Retinal pigment epithelial cell (primary cell): ENCODE measurements around the gene EXPH5.

ENCODE experiments used
- DNase-seq: peaks from one replicate; pipeline ENCODE4 v3.0.0-alpha.2; 2010; ENCODE audit warnings: low read depth
- H3K4me3 ChIP-seq: 2 replicates; pipeline ENCODE4 v1.5.1; 2011; ENCODE audit warnings: mild to moderate bottlenecking, low read length, control low read depth, moderate library complexity
- TF ChIP-seq, protein P1 (sequence below): conservative IDR thresholded peaks from 2 replicates; pipeline ENCODE4 v1.5.1; 2011; ENCODE audit warnings: low read depth, low read length, control low read depth, inconsistent platforms

The EXPH5 gene

DNA sequence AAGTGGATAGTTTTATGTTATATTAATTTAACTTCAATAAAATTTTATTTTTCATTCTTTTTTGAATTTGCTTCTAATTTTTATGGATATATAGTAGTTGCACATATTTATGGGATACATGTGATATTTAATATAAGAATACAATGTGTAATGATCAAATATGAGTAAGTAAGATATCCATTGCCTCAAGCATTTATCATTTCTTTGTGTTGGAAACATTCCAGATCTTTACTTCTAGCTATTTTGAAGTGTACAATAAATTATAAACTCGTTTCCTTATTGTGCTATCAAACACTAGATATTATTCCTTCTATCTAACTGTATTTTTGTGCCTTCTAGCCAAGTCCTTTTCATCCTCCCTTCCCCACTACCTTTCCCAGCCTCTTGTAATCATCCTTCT lies 17.0 kb downstream of the EXPH5 start:
- no peak overlapping the region for H3K4me3 ChIP-seq
- TF ChIP-seq, protein P1, sequence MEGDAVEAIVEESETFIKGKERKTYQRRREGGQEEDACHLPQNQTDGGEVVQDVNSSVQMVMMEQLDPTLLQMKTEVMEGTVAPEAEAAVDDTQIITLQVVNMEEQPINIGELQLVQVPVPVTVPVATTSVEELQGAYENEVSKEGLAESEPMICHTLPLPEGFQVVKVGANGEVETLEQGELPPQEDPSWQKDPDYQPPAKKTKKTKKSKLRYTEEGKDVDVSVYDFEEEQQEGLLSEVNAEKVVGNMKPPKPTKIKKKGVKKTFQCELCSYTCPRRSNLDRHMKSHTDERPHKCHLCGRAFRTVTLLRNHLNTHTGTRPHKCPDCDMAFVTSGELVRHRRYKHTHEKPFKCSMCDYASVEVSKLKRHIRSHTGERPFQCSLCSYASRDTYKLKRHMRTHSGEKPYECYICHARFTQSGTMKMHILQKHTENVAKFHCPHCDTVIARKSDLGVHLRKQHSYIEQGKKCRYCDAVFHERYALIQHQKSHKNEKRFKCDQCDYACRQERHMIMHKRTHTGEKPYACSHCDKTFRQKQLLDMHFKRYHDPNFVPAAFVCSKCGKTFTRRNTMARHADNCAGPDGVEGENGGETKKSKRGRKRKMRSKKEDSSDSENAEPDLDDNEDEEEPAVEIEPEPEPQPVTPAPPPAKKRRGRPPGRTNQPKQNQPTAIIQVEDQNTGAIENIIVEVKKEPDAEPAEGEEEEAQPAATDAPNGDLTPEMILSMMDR, result no peak
- DNase-seq, result no peak

DNA sequence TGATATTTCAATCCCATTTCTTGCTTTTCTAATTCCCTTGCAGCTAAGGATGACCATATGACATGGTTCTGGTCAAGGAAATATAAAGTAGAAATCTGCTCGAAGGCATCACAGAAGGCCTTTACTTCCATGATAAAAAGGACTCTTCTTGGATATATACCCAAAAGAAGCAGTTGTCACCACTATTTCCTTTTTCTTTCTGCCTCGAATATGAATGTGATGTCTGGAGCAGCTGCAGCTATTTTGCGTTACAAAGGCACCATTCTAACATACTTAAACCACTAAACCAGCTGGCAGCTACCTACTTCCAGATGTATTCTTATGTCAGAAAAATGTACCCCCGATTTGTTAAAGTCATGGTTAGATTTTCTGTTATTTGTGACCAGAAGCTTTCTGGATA lies 18.9 kb downstream of the EXPH5 start:
- DNase-seq, result no peak
- no peak overlapping the region for H3K4me3 ChIP-seq
- TF ChIP-seq, protein P1, result no peak

DNA sequence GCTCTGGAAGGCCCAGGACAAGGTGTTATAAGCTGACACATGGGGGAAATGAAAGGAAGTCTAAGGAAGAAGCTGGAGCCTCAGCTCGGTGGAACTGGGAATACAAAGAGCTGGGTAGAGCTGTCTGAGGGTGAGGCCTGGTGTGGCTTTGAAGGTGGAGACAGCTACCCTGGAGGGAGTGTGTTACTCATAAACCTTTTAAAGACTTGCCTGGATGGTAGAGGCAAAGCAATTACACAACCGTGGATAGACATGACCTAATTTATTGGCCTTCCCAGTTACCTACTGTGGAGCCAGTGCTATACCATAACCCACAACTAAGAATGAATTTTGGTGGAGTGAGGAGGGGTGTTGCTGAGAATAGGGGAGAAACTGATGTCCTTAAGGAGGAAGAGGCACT lies 22.6 kb downstream of the EXPH5 start:
- DNase-seq, result no peak
- TF ChIP-seq, protein P1, result no peak
- H3K4me3 ChIP-seq, result no peak overlapping the region

DNA sequence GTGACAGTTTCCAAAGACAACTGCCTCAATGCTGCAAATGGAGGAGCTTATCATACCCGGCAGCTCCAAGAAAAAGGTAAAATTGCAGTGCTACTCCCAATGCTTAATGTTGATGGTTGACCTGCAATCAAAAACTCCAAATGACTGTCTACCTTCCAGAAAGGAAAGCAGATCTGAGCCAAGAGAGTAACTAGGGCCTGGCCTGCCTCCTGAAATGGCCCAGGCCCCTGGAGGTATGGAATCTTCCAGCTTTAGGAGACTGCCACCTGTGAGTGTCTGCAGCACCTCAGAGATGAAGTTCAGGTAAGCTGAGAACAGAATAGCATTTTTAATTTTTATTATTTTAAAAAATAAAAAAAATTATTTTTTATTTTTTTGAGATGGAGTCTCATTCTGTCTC lies 23.7 kb downstream of the EXPH5 start:
- no peak for DNase-seq
- TF ChIP-seq, protein P1, result no peak
- no peak overlapping the region for H3K4me3 ChIP-seq

DNA sequence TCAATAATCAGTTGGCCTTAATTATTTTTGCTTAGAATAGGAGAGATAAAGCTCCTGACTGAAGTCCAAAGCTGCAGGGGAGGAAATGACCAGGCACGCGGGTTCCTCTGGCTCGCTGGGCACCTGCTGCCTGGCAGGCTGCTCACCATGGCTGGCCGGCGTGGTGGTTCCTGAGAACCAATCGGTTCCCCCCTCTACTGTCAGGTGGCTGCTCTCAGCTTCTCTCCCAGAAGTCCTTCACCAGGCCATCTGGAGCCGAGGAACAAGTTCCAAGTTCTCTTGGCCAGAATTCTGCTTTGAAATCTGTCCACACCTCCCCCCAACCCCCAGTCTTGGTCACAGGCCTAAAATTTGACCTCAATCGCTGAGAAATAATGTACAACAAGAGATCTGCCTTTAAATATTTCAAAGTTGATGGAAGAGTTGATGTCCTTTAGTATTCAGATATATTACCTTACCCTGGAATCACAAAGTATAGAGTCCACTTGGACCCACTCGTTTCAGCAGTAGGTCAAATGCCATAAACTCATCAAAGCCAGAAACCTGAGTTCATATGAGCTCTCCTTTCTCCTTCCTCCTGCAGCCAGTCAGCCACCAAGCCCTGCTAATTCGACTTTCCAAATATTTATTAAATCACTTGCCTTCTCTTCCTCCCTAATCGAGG lies 25.2 kb downstream of the EXPH5 start:
- H3K4me3 ChIP-seq, result no peak overlapping the region
- no peak for DNase-seq
- TF ChIP-seq, protein P1, result no peak

DNA sequence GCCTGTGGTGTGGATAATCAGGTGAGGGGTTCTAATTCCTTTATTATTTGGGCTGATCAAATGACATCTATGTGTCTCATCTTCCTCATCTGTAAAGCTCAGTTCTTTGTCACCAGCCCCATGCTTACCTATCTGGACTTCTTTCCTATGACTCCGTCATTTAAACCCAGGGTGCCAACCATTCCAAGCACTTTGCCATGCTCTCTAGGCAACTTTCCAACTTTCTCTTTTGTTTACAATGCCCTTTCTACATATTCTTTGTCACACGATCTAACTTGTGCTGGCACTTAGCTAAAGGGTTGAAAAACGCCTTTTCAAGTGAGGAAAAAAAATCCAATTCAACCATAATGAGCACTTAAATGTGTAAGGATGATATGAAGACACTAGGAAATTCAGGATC lies 27.9 kb downstream of the EXPH5 start:
- TF ChIP-seq, protein P1, result no peak
- no peak for DNase-seq
- no peak overlapping the region for H3K4me3 ChIP-seq

DNA sequence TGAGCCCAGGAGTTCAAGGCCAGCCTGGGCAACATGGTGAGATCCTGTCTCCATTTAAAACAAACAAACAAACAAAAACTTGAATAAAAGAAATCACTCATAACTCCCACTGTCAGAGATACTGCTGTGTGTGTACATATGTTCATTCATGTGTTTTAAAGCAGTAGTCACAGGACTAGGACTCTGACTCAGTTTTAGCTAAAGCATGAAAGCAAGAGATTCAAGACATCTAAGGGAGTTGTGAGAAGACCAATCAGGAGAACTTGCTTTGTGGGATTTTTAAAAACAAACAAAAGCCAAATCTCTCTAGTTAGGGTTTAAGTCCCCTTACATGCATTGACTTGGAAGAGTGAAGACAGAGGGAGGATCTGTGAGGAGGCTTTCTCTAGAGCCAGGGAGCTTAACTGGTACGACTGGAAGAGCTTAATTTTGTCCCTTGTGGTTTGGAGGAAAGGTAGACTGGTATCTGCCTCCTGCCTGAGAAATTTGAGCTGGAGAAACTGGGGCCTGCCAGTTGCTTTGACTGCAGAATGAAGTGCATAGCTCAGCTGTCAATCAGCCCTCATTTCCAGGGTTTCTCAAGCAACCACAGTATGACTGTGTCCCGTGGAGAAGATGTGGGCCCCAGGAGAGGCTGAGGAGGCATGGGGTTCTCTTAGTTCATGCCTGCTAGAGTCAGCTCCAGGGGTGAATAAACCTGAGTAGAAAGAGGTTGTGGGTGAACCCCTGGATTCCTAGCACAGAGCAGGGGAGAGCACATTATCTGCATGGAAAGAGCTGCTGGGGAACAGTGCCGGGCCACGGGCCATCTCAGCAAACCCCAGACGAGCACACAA lies 30.6 kb downstream of the EXPH5 start:
- H3K4me3 ChIP-seq, result no peak overlapping the region
- DNase-seq, result peak; percentile 50
- TF ChIP-seq, protein P1, result no peak
